Testis (tissue), 3 donors: Measurements from ENCODE around the gene ACBD6. TPM values are rescaled to one million over a fixed set of nuclear protein-coding genes. Genes with fewer than 3 reads are reported as not detected.

Source experiments
- DNase-seq: peaks from one replicate; pipeline ENCODE4 v3.0.0-alpha.2; 2019
- H3K27ac ChIP-seq, 2 donors: fragments of 200-600 bp; sonication (generic); one replicate each; pipeline ENCODE4 v1.5.1; 2019
- H3K27me3 ChIP-seq: fragments of 200-600 bp; sonication (generic); one replicate; pipeline ENCODE4 v1.5.1; 2019
- H3K36me3 ChIP-seq: fragments of 200-600 bp; sonication (generic); one replicate; pipeline ENCODE4 v1.5.1; 2017; ENCODE audit warnings: low read depth; ENCODE audit errors: missing control alignments
- H3K4me1 ChIP-seq: fragments of 200-600 bp; sonication (generic); one replicate; pipeline ENCODE4 v1.5.1; 2019
- H3K4me3 ChIP-seq, 2 donors: fragments of 200-600 bp; sonication (generic); one replicate each; pipeline ENCODE4 v1.5.1; 2017 to 2019
- H3K9me3 ChIP-seq: fragments of 200-600 bp; sonication (generic); one replicate; pipeline ENCODE4 v1.5.1; 2017
- POLR2A ChIP-seq: fragments of 450-650 bp; IDR thresholded peaks from one replicate; pipeline ENCODE4 v1.6.1; 2017; ENCODE audit warnings: antibody characterized with exemption, mild to moderate bottlenecking, moderate library complexity
- WGBS, 2 donors: methylation state at CpG; one replicate each; pipeline ENCODE4 v1.1.5; 2018; 5-methylcytosine and 5-hydroxymethylcytosine counted together
- intact Hi-C: fragments of 100-400 bp; cut with DNase I; formaldehyde crosslinking; loops from one replicate; pipeline ENCODE4 v1.15.1; 2023; ENCODE audit warnings: low total_unique reads
- polyA plus RNA-seq: library from polyadenylated mRNA; stranded (reverse); fragments of 350-450 nt; fragmentation: Illumina TruSeq; extraction: RNeasy Lipid Tissue Mini Kit (QIAGEN cat#74804); gene quantifications from one replicate; pipeline ENCODE4 v1.2.3, GENCODE V29; 2014; ENCODE audit warnings: low read depth, low replicate concordance; ENCODE audit not compliant: insufficient read depth
- total RNA-seq, 2 donors: library from RNA; depleted of rRNA; stranded (reverse); fragments of >200 nt; gene quantifications; one replicate each; pipeline ENCODE4 v1.2.3, GENCODE V29; 2016
- TF ChIP-seq, protein P1 (sequence below), 3 experiments: fragments of 450-650 bp in 2 of 3; fragments of 200-600 bp in 1 of 3; sonication (generic) in 1 of 3; IDR thresholded peaks; one replicate each; pipeline ENCODE4 v1.5.1; 2016 to 2019; ENCODE audit warnings: antibody characterized with exemption in 3 of 3, mild to moderate bottlenecking in 2 of 3, moderate library complexity in 1 of 3

Gene ACBD6
- total and polyA plus RNA-seq, 3 donors from 2014 or later, result 61.9 to 102 (median 97.2) TPM

DNA sequence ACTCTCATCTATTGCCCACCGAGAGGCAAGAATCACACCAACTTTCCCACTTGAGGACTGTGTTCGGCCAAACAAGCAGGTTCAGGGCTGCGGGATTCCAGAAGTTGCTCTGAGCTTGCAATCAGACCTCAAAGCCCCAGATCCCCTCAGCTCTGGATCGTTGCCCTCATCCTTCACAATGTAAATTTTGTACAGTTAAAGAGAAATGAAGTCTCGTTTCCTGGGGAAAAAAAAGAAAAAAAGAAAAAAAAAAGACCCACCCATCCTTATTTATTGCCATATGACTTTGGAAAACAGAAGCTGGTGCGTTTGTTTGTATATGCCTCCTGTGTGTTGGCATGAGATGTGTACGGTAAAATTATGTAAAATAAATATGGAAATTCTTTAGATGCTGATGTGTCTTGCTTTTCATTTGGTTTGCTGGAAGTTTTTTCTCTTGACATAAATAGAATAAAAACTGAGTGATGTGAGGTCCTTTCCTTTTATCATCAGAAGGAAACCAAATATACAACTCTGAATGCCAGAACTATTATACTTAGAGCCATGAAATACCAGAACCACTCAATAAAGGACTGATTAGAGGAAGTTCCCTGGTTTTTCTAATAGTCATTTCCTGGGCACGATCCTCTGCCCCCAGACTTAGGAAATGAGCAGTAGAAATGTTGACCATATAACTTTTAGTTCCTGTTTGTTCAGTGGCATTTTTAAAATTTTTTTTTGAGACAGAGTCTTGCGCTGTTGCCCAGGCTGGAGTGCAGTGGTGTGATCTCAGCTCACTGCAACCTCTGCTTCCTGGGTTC is 223.6 kb downstream of the ACBD6 start:
- no peak for TF ChIP-seq POLR2A
- TF ChIP-seq, protein P1, sequence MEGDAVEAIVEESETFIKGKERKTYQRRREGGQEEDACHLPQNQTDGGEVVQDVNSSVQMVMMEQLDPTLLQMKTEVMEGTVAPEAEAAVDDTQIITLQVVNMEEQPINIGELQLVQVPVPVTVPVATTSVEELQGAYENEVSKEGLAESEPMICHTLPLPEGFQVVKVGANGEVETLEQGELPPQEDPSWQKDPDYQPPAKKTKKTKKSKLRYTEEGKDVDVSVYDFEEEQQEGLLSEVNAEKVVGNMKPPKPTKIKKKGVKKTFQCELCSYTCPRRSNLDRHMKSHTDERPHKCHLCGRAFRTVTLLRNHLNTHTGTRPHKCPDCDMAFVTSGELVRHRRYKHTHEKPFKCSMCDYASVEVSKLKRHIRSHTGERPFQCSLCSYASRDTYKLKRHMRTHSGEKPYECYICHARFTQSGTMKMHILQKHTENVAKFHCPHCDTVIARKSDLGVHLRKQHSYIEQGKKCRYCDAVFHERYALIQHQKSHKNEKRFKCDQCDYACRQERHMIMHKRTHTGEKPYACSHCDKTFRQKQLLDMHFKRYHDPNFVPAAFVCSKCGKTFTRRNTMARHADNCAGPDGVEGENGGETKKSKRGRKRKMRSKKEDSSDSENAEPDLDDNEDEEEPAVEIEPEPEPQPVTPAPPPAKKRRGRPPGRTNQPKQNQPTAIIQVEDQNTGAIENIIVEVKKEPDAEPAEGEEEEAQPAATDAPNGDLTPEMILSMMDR (IDR thresholded peaks at IDR 0.05), result no peak
- DNase-seq, result no peak
- Histone ChIP-seq H3K27me3 (no peaks in the 10 kb centered on the region), H3K9me3 (no peaks in the 10 kb centered on the region), H3K4me1 (no peaks in the 10 kb centered on the region), H3K4me3 (no peak overlapping the region), H3K27ac (no peak overlapping the region), H3K36me3 (no peaks in the 10 kb centered on the region)
- 89 to 94% methylated on average over 9 of the region's 9 CpGs for WGBS, 2 donors
- intact Hi-C loops, result no loop called here

DNA sequence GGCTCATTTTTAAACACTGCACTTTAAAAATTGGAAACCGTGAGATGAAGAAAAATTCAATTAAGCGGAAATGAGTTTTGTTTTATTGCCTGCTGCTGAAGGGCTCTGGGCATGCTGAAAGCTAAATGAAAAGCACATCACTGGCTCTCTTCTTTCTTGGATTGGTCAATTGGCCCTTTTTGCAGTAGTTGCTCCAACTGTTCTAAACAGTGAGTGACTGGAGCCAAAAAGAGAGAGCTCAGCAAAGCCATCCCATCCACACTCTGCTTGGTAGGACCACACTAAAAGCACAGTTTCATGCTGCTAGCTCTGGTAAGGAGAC is 224.2 kb downstream of the ACBD6 start:
- H3K27ac ChIP-seq, result no peak overlapping the region

DNA sequence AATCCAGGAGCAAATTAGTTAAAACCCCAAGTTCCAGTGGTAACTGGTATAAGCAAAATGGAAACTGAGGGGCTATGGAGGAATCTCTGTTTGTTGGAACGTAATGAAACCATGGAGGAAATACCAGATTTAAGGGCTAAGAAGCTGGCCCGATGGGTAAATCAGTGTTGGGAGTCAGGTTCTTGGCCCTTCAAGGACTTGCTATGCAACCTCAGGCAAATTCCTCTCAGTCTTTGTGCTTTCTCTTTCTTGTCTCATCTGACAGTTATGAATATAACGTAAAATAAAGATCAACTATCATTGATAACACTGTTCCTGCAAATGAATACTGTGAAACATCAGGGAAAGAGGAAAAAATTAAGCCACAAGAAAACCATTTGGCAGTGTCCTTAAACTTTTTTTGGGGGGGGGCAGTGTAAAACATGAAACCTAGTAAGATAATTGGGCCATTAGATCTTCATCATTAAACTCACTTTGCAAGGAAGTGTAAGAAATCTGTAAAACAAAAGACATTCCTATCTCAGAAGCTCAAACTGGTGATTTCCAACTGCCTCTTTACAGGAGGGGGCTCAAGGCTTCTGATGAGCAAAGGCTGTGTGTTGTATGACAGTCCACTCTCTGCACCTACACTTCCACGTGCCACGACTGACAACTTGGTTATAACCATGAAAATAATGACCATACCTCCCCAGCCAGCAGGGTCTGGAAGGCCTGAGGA is 224.7 kb downstream of the ACBD6 start:
- Histone ChIP-seq H3K9me3 (no peaks in the 10 kb centered on the region), H3K27ac (no peak overlapping the region), H3K4me1 (no peaks in the 10 kb centered on the region), H3K4me3 (no peak overlapping the region), H3K27me3 (no peaks in the 10 kb centered on the region), H3K36me3 (no peaks in the 10 kb centered on the region)
- no peak for DNase-seq
- intact Hi-C loops, result no loop called here
- WGBS, 2 donors, result 91 to 92% methylated on average over 5 of the region's 5 CpGs
- TF ChIP-seq POLR2A, result no peak
- TF ChIP-seq, protein P1 (IDR thresholded peaks at IDR 0.05), result no peak

More for the DNA sequence above, 224.2 kb downstream of the ACBD6 start:
- H3K4me1 ChIP-seq, result no peaks in the 10 kb centered on the region
- no peaks in the 10 kb centered on the region for H3K36me3 ChIP-seq
- DNase-seq, result no peak
- no peaks in the 10 kb centered on the region for H3K27me3 ChIP-seq
- H3K9me3 ChIP-seq, result no peaks in the 10 kb centered on the region
- TF ChIP-seq POLR2A, result no peak
- no peak overlapping the region for H3K4me3 ChIP-seq
- WGBS, 2 donors, result 91 to 92% methylated on average over 2 of the region's 2 CpGs
- intact Hi-C loops, result no loop called here

- WGBS, 2 donors, result 86 to 92% methylated on average over 4 to 5 of the region's 5 CpGs
- Histone ChIP-seq H3K27ac (no peak overlapping the region), H3K27me3 (no peaks in the 10 kb centered on the region), H3K36me3 (no peaks in the 10 kb centered on the region), H3K4me1 (no peaks in the 10 kb centered on the region), H3K4me3 (no peak overlapping the region), H3K9me3 (no peaks in the 10 kb centered on the region)
- no peak for DNase-seq
- no peak for TF ChIP-seq POLR2A
- TF ChIP-seq, protein P1 (IDR thresholded peaks at IDR 0.05), result no peak
- intact Hi-C loops, result no loop called here
These were observed 226.7 kb downstream of the ACBD6 start for GRCh38 chr1:180275726-180276125.

DNA sequence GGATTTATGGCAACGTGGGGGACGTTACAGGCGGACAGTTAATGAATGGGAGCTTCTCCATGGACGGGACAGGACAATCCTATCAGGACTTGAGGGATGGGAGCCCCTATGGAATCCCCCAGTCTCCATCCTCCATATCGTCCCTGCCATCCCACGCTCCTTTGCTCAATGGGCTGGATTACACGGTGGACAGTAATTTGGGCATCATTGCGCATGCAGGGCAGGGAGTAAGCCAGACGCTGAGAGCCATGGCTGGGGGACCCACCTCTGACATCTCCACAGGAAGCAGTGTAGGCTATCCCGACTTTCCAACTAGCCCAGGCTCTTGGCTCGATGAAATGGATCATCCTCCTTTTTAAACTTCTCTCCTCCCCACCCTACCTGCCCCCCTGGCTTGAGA is 228.2 kb downstream of the ACBD6 start:
- no peak for DNase-seq
- intact Hi-C loops, result no loop called here
- H3K9me3 ChIP-seq, result no peaks in the 10 kb centered on the region
- 95 to 97% methylated on average over 11 of the region's 11 CpGs for WGBS, 2 donors
- no peaks in the 10 kb centered on the region for H3K4me1 ChIP-seq
- no peak overlapping the region for H3K4me3 ChIP-seq
- no peaks in the 10 kb centered on the region for H3K36me3 ChIP-seq
- TF ChIP-seq, protein P1 (IDR thresholded peaks at IDR 0.05), result no peak
- TF ChIP-seq POLR2A, result no peak
- H3K27me3 ChIP-seq, result no peaks in the 10 kb centered on the region
- no peak overlapping the region for H3K27ac ChIP-seq
